Uterus (tissue), 2 donors: ENCODE results near the gene EIPR1.

Experiments
- POLR2A ChIP-seq, 2 donors: fragments of 450-650 bp; IDR thresholded peaks; one replicate each; pipeline ENCODE4 v1.6.1; 2016; ENCODE audit warnings: antibody characterized with exemption in 2 of 2, mild to moderate bottlenecking in 1 of 2, moderate library complexity in 1 of 2
- TF ChIP-seq, protein P1 (sequence below), 4 experiments: fragments of 200-600 bp in 2 of 4; fragments of 450-650 bp in 2 of 4; sonication (generic) in 2 of 4; IDR thresholded peaks; one replicate each; pipeline ENCODE4 v1.5.1; 2016 to 2019; ENCODE audit warnings: antibody characterized with exemption in 4 of 4, mild to moderate bottlenecking in 2 of 4, moderate library complexity in 1 of 4

- TF ChIP-seq, protein P1, sequence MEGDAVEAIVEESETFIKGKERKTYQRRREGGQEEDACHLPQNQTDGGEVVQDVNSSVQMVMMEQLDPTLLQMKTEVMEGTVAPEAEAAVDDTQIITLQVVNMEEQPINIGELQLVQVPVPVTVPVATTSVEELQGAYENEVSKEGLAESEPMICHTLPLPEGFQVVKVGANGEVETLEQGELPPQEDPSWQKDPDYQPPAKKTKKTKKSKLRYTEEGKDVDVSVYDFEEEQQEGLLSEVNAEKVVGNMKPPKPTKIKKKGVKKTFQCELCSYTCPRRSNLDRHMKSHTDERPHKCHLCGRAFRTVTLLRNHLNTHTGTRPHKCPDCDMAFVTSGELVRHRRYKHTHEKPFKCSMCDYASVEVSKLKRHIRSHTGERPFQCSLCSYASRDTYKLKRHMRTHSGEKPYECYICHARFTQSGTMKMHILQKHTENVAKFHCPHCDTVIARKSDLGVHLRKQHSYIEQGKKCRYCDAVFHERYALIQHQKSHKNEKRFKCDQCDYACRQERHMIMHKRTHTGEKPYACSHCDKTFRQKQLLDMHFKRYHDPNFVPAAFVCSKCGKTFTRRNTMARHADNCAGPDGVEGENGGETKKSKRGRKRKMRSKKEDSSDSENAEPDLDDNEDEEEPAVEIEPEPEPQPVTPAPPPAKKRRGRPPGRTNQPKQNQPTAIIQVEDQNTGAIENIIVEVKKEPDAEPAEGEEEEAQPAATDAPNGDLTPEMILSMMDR (IDR thresholded peaks at IDR 0.05): no peak
- TF ChIP-seq POLR2A (IDR thresholded peaks at IDR 0.05): no peak
These were observed 168.4 kb downstream of the EIPR1 start for GRCh38 chr2:3209258-3209657.
